A549 treated with RU486 at 1 μM for 4 hours (cell line): ENCODE measurements around the gene NDUFA12. TPM values are rescaled to one million over a fixed set of nuclear protein-coding genes. Genes with fewer than 3 reads are reported as not detected.

ENCODE experiments used
- total RNA-seq: library from RNA; stranded (reverse); fragments of 200-300 nt; extraction: Qiagen RNA extraction; gene quantifications from 5 replicates; pipeline ENCODE4 v1.2.3, GENCODE V29; 2022; ENCODE audit warnings: low read depth

NDUFA12 gene
- 127 to 163 TPM (median 141 TPM) in 5 replicates for total RNA-seq

DNA sequence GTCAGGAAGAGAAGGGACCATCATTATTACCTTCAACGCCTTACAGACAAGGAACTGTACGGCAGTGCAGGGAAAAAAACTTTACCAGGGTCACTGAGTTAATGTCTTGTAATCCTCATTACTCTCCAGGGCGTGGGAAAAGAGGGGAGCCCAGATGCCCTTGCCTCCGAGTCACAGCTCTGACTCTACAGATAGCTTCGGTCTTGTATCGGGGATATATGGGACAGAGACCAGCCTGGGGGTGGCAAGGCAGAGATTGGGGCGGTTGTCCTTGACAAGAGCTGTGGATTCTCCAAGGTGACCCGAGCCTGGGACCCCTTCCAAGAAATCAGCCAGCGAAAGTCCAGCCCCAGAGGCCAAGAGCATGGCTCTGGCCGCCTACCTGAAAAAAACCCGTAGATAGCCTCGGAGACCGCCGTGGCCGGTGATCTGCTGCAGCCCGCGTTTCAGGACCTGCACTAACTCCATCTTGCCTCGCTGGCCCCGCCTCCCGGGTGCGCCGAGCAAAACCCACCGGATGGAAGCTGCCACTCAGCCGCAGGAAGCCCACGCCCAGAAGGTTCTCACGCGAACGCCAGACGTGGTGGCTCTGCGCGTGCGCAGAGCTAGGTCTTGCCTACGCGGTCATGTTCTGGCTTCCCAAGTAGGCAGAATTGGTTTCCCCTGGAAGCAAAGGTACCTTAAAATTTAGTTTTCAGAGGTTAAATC lies at the start of gene NDUFA12:
Gene NDUFA12, minus strand, starts transcription at position 485 of the 708 bp plus-strand sequence. Its CDS starts 17 bp downstream, at position 468.

Other genes with a start within 250 kb of the NDUFA12 start
- 23.0 to 32.8 TPM (median 29.5 TPM) in 5 replicates for gene NR2C1, start 69.9 kb upstream of the NDUFA12 start, total RNA-seq
- 12.8 to 17.5 TPM (median 16.3 TPM) in 5 replicates for gene FGD6, start 213.8 kb upstream of the NDUFA12 start, total RNA-seq
- gene VEZT, start 214.1 kb upstream of the NDUFA12 start, total RNA-seq: 47.8 to 76.4 TPM (median 63.6 TPM) in 5 replicates